Effector memory CD4-positive, alpha-beta T cell (primary cell): ENCODE data around the gene SLC6A12.

Source experiments
- DNase-seq, 3 donors: peaks; one replicate each; pipeline ENCODE4 v3.0.0-alpha.2; 2020
- H3K27ac ChIP-seq: 2 replicates; pipeline ENCODE4 v1.7.0; 2013; ENCODE audit warnings: mild to moderate bottlenecking, low read length, moderate library complexity; ENCODE audit not compliant: insufficient read depth, poor library complexity, severe bottlenecking
- H3K27me3 ChIP-seq: replicated peaks from 2 replicates; pipeline ENCODE4 v1.7.0; 2013; ENCODE audit warnings: mild to moderate bottlenecking, low read length; ENCODE audit not compliant: insufficient read depth, control insufficient read depth, poor library complexity, severe bottlenecking
- H3K36me3 ChIP-seq: 2 replicates; pipeline ENCODE4 v1.7.0; 2013; ENCODE audit warnings: mild to moderate bottlenecking, low read length, moderate library complexity; ENCODE audit not compliant: control insufficient read depth, insufficient read depth
- H3K4me1 ChIP-seq: 2 replicates; pipeline ENCODE4 v1.7.0; 2013; ENCODE audit warnings: low read length, mild to moderate bottlenecking; ENCODE audit not compliant: control insufficient read depth, insufficient read depth, poor library complexity, severe bottlenecking
- H3K4me3 ChIP-seq: 2 replicates; pipeline ENCODE4 v1.7.0; 2013; ENCODE audit warnings: low read length, low read depth, mild to moderate bottlenecking; ENCODE audit not compliant: insufficient read depth, poor library complexity, severe bottlenecking
- H3K9me3 ChIP-seq: 2 replicates; pipeline ENCODE4 v1.7.0; 2013; ENCODE audit warnings: mild to moderate bottlenecking, low read length, moderate library complexity; ENCODE audit not compliant: control insufficient read depth

Gene SLC6A12

DNA sequence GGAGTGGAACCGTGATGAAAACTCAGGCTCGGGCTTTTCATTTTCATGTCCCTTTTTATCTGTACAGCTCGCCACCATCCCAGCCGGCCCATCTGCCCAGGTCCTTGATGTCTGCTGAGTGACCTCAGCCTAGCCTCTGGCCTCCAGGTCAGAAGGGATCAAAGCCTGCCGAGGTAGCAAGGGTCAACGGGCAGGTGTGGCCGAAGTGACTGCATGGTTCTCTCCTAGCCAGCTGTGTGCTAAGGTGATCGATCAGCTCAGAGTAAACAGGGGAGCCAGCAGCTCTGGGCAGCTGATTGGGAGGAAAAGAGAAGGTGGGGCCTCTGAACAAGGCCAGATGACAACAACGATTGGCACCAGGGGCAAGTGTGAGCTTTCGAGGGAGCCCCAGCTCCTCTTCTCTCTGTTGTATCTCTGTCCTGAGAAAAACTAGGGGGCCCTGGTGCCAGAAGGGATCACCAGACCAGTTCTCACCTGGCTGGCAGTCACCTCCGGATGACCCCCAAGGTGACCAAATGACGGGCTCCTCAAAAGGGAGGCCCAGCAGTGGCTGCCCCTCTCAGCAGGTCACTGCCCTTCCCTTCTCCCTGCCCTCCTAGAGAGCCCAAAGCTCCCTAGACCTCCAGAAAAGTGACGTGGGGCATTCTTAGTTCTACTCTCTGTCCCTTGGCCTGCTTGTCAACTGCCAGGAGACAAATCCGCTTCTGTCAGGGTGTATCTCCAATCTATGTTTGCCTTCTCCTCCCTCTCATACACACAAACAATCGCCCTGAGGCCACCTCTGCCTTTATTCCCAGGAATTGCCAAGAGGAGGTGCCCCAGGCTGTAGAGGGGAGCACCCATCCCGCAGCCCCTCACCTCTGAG is 3.4 kb downstream of the SLC6A12 start:
- H3K4me1 ChIP-seq: no peaks in the 10 kb centered on the region
- H3K9me3 ChIP-seq: no peaks in the 10 kb centered on the region
- DNase-seq: no peak
- H3K4me3 ChIP-seq: no peak overlapping the region
- no peak overlapping the region for H3K27ac ChIP-seq
- peaks cover 4% of the 10 kb centered on the region for H3K27me3 ChIP-seq
- H3K36me3 ChIP-seq: no peaks in the 10 kb centered on the region

DNA sequence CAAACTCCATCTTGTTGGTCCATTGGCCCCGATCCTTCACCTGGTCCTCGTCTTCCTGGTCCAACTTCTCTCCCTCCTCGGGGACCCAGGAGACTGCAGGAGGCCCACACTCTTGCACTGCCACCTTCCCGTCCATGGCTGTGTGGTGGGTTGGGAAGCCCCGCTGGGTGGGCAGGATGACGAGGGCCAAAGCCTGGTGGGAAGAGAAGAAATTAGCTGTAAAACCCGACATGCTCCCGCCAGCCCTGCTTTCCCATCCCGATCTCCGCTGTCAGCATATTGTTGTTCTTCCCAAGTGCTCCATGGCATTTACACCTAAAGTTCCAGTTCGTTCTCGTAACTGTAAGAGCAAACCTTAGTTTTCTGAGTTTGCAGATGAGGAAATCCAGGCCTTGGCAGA is 4.1 kb downstream of the SLC6A12 start:
- Histone ChIP-seq H3K27ac (no peak overlapping the region), H3K36me3 (no peaks in the 10 kb centered on the region), H3K4me1 (no peaks in the 10 kb centered on the region), H3K4me3 (no peak overlapping the region), H3K9me3 (no peaks in the 10 kb centered on the region), H3K27me3 (peaks cover 4% of the 10 kb centered on the region)
- no peak for DNase-seq

DNA sequence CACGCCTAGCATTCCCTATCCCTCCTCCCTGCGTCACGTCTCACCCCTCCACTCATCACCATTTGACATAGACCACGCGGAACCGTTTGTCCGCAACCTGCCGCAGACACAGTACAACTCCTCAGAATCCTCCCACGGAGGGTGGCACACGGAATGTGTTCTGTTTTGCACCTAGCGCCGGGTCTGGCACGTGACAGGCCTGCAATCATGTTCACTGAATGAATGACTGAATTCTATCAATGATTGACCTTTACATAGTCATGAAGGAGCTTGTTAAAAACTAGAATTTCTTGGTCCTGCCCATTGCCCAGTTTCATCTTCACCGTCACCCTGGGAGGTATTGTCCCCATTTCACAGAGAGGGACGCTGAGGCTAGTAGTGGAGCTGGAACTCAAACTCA is 4.7 kb downstream of the SLC6A12 start:
- Histone ChIP-seq H3K36me3 (no peaks in the 10 kb centered on the region), H3K27ac (no peak overlapping the region), H3K9me3 (no peaks in the 10 kb centered on the region), H3K27me3 (peaks cover 4% of the 10 kb centered on the region), H3K4me3 (no peak overlapping the region), H3K4me1 (no peaks in the 10 kb centered on the region)
- no peak for DNase-seq

DNA sequence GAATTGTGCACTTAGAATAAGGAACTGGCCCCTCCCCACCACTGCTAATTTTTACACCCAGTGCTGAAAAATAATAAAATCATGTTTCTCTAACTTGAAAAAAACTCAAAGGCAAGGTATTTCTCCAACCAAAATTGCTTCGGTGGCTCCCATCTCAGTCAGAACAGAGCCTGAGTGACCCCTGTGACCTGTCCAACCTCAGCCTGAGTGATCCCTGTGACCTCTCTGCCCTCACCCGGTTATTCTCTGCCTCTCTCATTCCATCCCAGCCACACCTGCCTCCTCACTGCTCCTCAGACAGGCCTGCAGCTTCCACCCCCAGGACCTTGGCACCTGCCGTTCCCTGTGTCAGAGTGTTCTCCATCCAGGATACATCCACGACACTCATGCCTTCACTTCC is 5.1 kb downstream of the SLC6A12 start:
- Histone ChIP-seq H3K27ac (no peak overlapping the region), H3K4me1 (no peaks in the 10 kb centered on the region), H3K9me3 (no peaks in the 10 kb centered on the region), H3K4me3 (no peak overlapping the region), H3K27me3 (peaks cover 4% of the 10 kb centered on the region), H3K36me3 (no peaks in the 10 kb centered on the region)
- no peak for DNase-seq

DNA sequence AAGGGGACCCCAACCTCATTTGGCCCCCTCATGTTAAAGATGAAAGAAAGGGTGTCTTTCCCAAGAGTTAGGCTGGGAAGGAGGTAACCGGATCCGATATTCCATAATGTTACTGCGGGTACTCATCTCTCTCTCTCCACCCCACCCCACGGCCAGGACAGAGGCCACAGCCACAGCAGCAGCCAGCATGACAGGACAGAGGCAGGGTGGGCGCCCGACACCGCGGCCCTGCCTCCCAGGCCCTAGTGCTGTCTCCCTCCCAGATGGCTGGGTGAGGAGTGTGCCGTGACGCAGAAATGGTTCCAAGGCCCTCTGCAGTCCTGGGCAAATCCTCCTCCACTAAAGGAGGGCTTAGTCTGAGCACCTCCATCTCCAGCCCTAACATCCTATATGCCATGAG is 6.2 kb downstream of the SLC6A12 start:
- H3K4me3 ChIP-seq: no peak overlapping the region
- no peaks in the 10 kb centered on the region for H3K4me1 ChIP-seq
- no peaks in the 10 kb centered on the region for H3K9me3 ChIP-seq
- no peak for DNase-seq
- H3K27ac ChIP-seq: no peak overlapping the region
- H3K36me3 ChIP-seq: no peaks in the 10 kb centered on the region
- peaks cover 4% of the 10 kb centered on the region for H3K27me3 ChIP-seq

- Histone ChIP-seq H3K27ac (no peak overlapping the region), H3K4me3 (no peak overlapping the region), H3K4me1 (no peaks in the 10 kb centered on the region), H3K27me3 (peaks cover 4% of the 10 kb centered on the region), H3K9me3 (no peaks in the 10 kb centered on the region), H3K36me3 (no peaks in the 10 kb centered on the region)
- no peak for DNase-seq
Observed at GRCh38 chr12:206746-207440, 7.1 kb downstream of the SLC6A12 start.

- no peaks in the 10 kb centered on the region for H3K4me1 ChIP-seq
- H3K36me3 ChIP-seq: no peaks in the 10 kb centered on the region
- H3K27me3 ChIP-seq: peaks cover 4% of the 10 kb centered on the region
- no peak overlapping the region for H3K27ac ChIP-seq
- H3K4me3 ChIP-seq: no peak overlapping the region
- no peaks in the 10 kb centered on the region for H3K9me3 ChIP-seq
- no peak for DNase-seq
Observed at GRCh38 chr12:205026-205425, 8.9 kb downstream of the SLC6A12 start.

- Histone ChIP-seq H3K36me3 (no peaks in the 10 kb centered on the region), H3K4me1 (no peaks in the 10 kb centered on the region), H3K27ac (no peak overlapping the region), H3K4me3 (no peak overlapping the region), H3K27me3 (peaks cover 4% of the 10 kb centered on the region), H3K9me3 (no peaks in the 10 kb centered on the region)
- no peak for DNase-seq
Observed at GRCh38 chr12:204261-204678, 9.7 kb downstream of the SLC6A12 start.

GRCh38 chr12:203462-204260 is 10.3 kb downstream of the SLC6A12 start:
- Histone ChIP-seq H3K4me1 (no peaks in the 10 kb centered on the region), H3K4me3 (no peak overlapping the region), H3K36me3 (no peaks in the 10 kb centered on the region), H3K9me3 (no peaks in the 10 kb centered on the region), H3K27ac (no peak overlapping the region), H3K27me3 (peaks cover 4% of the 10 kb centered on the region)
- no peak for DNase-seq

DNA sequence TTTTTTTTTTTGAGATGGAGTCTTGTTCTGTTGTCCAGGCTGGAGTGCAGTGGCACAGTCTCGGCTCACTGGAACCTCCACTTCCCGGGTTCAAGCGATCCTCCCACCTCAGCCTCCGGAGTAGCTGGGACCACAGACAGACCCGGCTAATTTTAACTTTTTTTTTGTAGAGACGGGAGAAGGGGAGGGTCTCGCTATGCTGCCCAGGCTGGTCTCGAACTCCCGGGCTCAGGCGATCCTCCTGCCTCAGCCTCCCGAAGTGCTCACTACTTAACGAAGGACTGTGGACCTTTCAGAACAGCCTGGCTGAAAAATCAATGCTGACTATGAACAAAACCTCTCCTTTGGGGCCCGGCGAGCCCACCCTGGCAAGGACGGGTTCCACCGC is 10.9 kb downstream of the SLC6A12 start:
- Histone ChIP-seq H3K27ac (no peak overlapping the region), H3K4me3 (no peak overlapping the region), H3K36me3 (no peaks in the 10 kb centered on the region), H3K27me3 (peaks cover 4% of the 10 kb centered on the region), H3K4me1 (no peaks in the 10 kb centered on the region), H3K9me3 (no peaks in the 10 kb centered on the region)
- DNase-seq: no peak
